GM18508 (cell line): ENCODE measurements around the gene PTGIR.

Experiments
- ATAC-seq: cut with Tn5 transposase; IDR thresholded peaks from one replicate; pipeline ENCODE4 v1.9.1; 2021; ENCODE audit warnings: moderate number of reproducible peaks; ENCODE audit not compliant: insufficient read depth, unreplicated experiment

The PTGIR gene

DNA sequence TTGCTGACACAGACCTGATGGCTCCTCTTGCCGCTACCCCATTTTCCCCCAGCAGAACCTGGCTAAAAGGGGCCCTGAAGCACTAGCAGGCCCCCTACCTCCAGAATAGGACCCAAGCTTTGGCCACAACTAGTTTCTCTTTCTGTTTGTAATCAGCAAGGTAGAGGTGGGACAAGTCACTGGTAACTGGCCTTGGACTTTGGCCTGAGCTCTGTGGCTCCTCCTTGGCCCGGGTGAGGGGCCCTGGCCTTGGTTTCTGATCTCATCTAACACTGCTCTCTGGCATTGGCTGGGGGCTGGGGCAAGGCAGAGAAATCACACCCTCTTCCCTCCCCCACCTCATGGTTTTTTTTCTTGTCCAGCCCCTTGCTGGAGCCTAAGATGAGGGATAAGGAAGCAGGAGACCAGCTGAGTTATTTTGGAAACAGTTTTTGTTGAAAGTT lies 21.7 kb downstream of the PTGIR start:
- no peak for ATAC-seq

DNA sequence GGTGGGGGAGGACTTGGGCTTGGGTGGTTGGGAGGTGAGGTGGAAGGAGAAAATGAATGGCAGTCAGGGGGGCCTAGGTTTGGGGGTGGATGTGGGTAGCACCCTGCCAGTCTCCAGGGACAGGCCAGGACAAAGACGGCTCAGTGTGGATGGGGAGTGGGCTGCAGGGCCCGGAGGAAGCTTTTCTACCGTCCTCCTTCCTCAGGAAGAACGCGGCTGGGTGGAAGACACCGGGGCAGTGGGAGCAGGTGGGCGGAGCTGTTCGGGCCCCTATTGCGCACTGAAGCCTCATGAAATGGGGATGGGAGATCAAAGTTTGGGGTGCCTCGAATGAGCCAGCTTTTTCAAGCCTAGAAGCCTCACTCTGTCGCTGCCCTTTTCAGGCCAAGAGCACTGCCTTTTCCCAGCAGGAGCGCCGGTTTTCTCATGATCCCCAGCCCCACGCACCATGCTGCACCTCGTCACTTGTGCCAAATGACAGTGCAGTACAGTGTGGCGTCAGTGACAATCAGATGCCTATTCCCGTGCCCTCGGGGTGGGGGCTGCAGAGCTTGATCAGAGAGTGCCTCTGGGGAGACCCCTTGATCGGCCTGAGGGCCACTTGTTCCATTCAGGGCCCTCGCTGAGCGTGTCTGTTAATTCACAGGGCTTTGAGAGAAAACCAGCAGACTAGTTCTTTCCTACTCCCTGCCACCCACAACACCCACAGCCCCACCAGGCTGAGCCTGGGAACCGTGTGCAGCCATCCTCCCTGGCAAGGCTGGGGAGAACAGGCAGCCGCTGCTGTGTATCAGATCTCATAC lies 22.3 kb downstream of the PTGIR start:
- no peak for ATAC-seq

DNA sequence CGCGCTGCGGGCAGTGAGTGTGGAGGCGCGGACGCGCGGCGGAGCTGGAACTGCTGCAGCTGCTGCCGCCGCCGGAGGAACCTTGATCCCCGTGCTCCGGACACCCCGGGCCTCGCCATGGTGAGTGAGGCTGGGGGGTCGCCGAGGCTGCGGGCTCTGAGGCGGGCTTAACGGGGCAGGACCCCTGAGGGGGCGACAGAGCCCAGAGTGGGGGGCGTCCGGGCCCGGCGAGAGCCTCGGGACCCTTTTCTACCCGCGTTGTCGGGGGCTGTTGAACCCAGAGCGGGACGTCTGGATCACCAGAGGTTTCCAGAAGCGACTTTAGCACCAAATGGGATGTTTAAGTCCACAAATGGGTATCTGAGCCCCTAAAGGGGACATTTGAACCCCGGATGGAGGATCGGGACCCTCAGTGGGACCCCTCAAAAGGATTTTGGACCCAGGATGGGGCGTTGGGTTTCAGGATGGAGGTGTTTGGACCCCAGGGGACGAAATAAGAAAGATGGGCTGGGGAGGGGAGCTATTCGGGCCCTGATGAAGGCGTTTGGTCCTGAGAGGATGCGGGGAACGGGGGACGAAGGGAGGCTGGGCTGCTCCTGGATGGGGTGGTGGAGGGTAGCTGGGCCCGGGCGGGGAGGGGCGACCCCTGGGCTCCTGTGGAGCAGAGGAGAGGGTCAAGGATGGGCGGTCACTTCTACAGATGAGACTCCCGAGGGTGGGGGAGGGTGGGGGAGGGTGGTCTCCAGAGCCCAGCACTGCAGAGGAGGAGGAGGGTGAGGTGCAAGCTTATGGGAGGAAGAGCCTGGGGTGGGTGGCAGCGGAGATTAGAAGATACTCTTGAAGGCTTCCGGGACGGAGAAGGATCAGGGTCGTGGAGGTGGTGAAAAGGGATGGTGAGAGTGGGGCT lies 23.3 kb downstream of the PTGIR start, which contains the start of gene CALM3:
Gene CALM3, plus strand, starts transcription at position 13 of the 907 bp plus-strand sequence. Its CDS starts 105 bp downstream, at position 118.
- ATAC-seq = no peak

DNA sequence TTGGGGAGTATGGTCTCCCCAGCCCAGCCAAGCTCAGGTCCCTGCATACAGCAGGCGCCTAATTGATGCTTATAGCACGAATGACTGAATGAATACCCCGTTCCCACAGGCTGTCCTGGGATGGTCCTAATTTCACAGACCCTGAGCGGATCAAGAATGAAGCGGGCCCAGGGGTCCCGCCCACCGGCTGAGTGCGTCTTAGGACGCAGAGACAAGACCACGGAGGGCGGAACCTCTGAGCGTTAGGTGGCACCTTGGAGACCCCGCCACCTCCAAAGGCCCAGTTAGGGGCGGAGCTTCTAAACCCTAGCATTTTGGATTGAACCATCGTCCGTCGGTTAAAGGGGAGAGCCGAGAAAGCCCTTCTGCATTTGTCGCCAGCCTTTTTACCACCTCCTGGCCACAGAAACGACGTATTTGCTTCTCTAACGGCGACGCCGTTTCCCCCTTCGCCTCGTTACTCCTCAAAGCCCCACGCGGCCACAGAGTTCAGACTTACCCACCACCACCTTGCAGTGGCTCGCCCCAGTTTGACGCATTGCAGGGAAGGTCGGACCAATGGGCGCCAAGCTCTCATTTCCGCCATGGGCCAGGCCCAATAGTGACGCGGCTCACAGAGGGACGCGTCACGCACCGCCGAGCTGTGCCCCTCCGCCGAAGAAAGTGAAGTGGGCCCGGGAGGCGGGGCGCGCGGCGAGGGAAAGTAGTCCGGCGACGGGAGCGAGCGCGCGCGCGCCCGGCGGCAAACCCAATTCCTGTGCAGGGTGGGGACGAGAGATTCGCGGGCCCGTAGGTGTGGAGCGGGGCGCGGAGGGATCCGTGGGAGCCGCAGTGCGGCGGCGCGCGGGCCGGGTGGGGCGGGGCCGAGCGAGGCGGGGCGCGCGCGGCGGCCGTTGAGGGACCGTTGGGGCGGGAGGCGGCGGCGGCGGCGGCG lies 24.2 kb downstream of the PTGIR start:
- peak; percentile 53 for ATAC-seq

DNA sequence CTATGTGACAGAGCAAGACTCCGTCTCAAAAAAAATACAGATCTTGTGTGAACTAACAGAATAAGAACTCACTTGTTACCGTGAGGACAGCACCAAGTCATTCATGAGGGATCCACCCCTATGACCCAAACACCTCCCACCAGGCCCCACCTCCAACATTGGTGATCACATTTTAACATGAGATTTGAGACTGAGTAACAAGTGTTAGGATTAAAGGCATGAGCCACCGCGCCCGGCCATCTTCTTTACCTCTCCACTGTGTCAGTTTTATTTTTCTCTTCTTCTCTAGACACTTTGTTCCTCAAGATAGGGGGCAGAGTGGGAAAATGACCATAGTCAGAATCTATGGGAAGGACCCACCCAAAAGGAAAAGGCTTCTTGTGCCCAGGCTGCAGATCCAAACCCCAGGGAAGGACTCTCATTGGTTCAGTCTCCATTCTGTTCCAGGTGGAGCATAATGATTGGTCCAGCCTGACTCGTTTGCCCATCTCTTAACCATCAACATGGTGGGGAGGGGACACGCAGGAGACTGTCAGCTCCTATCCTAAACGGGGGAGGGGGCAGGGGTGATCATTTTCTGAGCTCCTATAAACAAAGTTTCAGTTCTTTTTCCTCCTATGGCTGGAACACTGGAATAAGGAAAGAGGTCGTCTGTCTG lies 25.0 kb downstream of the PTGIR start:
- no peak for ATAC-seq

DNA sequence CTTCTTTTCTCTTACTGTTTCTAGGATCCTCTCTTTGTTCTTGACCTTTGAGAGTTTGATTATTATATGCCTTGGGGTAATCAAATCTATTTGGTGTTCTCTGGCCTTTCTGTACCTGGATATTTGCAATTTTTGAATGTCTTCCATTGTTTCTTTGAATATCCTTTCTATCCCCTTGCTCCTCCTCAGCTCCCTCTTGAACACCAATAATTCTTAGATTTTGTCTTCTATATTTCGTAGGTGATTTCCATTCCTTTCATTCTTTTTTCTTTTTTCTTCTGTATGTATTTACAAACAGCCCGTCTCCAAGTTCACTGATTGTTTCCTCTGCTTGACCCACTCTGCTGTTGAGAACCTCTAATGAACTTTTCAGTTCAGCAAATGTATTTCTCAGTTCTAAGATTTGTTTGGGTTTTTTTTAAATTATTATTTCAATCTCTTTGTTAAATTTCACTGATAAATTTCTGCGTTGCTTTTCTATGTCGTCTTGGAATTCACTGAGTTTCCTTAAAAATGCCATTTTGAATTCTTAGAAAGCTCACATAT lies 26.4 kb downstream of the PTGIR start:
- ATAC-seq = no peak

DNA sequence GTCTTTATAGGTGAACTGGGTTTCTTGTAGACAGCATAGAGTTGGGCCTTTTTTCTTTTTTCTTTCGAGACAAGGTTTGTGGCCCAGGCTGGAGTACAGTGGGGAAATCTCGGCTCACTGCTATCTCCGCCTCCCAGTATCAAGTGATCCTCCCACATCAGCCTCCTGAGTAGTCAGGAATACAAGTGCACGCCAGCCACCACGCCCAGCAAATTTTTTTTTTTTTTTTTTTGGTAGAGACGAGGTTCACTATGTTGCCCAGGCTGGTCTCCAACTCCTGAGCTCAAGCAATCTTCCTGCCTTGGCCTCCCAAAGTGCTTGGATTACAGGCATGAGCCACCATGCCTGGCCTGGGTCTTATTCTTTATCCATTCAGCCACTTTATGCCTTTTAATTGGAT lies 28.9 kb downstream of the PTGIR start:
- no peak for ATAC-seq

DNA sequence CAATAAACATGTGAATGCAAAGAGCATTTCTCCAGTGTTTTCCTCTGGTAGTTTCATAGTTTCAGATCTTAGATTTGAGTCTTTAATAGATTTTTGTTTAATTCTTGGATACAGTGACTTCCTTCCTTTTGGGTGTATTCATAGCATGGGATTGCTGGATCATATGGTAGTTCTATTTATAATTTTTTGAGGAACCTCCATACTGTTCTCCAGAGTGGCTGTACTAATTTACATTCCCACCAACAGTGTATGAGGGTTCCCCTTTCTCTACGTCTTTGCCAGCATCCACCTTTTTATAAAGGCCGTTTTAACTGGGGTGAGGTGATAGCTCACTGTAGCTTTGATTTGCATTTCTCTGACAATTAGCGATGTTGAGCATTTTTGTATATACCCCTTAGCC lies 33.0 kb downstream of the PTGIR start:
- no peak for ATAC-seq

DNA sequence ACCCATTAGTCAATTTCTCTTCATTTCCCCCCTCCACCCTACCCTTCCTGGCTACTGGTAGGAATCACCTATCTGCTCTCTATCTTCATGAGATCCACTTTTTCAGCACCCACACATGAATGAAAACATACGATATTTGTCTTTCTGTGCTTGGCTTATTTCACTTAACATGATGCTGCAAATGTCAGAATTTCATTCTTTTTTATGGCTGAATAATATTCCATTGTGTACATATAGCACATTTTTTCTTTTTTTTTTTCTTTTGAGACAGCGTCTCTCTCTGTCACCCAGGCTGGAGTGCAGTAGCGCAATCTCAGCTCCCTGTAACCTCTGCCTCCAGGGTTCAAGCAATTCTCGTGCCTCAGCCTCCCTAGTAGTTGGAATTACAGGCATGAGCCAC lies 33.6 kb downstream of the PTGIR start:
- no peak for ATAC-seq

DNA sequence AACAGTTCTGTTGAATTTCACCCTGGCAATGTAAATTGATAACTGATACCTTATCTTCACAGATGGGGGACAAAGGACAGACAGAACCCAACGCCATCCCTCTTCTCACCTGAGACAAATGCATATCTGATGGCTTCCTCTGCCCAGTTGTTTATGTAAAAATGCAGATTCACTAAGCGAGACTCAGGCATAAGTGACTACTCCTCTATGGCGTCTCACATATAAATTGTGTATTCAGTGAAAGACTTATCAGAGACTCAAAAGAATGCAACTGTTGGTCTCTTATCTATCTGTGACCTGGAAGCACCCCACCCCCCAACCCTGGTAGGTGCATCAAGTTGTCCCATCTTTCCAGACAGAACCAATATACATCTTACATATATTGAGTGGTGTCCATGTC lies 37.0 kb downstream of the PTGIR start:
- no peak for ATAC-seq

DNA sequence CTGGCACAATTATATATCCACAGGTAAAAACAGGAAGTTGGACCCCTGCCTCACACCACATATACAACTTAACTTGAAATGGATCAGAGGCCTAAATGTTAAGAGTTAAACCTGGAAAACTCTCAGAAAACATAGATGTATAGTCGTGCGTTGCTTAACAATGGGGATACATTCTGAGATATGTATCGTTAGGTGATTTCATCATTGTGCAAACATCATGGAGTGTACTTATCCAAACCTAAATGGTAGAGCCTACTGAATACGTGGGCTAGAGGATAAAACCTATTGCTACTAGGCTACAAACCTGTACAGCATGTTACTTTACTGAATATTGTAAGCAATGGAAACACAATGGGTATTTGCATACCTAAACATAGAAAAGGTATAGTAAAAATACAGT lies 38.6 kb downstream of the PTGIR start:
- no peak for ATAC-seq

DNA sequence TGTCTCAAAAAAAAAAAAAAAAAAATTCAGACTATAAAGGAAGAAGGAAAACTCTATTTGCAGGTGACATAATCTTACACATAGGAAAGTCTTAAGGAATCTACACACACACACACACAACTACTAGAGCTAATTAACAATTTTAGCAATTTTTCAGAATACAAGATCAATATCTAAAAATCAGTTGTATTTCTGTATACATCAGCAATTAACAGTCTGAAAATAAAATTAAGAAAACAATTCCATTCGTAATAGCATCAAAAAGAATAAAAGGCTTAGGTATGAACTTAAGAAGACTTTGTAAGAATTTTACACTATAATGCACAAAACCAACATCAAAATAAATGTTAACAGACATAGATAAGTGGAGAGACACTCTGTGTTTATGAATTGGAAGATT lies 39.4 kb downstream of the PTGIR start:
- ATAC-seq = no peak

DNA sequence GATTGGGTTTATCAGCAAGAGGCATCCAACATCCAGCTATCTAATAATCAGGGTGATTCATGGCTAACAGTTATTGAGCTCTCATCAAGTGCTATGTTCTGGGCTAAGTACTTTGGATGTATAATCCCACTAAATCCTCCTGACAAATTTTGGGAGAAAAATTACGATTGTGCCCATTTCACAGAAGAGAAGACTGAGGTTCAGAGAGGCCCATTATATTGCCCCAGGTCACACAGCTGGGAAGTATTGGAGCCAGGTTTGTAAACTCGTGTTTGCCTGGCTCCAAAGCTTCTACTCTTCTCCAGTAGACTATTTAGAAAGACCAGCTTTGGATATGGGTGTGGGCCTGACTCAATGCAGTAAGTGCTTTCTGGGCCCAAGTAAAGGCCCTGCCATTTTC lies 44.6 kb downstream of the PTGIR start:
- no peak for ATAC-seq

DNA sequence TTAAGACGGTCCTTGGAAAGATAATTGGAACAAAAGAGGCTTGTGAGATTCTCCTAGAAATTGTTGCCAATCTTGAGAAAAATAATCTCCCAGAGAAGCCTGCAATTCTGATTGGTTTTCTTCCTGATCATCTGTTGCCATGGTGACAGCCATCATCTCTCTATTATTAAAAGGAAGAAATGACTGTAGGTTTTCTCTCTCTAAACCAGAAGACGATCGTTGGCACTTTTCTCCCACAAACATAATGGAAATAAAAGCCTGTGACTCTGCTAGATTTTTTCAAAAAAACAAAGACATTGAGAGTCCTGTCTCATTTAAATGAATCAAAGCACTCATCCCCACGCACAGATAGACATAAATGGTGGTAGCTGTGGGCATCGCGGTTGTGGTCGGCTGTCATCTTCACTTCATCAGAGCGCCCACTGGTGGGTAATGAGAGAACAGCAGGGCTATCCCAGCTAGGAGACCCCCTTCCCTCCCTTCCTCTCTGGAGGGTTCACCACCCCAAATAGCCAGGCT lies 45.5 kb downstream of the PTGIR start:
- no peak for ATAC-seq

DNA sequence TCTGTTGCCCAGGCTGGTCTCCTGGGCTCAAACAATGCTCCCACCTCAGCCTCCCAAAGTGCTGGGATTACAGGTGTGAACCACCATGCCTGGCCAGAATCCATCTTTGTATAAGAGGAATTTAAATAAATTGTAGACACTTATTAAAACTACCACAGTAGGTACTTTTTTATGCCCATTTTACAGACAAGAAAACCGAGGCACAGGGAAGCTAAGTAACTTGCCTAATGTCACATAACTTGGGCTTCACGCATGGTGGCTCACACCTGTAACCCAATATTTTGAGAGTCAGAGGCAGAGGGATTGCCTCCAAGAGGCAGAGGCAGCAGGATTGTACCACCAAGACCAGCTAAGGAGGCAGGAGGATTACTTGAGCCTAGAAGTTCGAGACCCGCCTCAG lies 46.4 kb downstream of the PTGIR start:
- no peak for ATAC-seq

DNA sequence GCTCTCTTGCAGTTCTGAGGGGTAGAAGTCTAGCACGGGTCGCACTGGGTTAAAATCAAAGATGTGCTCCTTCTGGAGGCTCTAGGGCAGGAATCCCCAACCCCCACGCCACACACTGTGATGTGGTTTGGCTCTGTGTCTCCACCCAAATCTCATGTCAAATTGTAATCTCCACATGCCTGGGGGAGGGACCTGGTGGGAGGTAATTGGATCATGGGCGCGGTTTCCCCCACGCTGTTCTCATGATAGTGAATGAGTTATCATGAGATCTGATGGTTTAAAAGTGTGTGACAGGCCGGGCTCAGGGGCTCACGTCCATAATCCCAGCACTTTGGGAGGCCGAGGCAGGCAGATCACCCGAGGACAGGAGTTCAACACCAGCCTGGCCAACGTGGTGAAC lies 50.4 kb downstream of the PTGIR start:
- ATAC-seq = no peak

DNA sequence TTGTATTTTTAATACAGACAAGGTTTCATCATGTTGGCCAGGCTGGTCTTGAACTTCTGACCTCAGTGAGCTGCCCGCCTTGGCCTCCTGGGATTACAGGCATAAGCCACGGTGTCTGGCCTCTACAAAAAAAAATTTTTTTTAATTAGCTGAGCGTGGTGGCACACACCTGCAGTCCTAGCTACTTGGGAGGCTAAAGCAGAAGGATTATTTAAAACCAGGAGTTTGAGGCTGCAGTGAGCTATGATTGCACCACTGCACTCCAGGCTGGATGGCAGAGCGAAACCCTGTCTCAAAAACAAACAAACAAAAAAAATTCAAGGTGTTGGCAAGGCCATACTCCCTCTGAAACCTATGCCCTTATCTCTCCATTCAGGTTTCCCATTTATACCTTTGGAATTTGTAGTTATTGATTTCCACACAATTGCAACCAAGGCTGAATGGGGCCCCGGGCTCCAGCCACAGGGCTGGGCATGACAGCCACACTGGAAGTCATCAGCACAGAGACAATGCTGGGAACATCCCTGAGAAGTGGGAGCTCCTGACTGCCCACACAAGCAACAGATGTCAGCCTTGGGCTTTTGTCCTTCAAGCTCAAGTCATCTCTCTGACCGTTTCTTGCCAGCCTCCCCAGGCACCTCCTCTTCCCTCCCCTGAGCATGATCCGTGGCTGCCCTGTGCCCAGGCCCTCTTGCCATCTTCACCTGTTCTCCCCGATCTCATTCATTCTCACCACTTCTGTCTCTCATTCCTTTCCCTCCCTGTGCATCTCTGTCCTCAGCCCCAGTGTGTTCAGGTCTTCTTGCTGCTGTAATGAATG lies 51.0 kb downstream of the PTGIR start:
- no peak for ATAC-seq

DNA sequence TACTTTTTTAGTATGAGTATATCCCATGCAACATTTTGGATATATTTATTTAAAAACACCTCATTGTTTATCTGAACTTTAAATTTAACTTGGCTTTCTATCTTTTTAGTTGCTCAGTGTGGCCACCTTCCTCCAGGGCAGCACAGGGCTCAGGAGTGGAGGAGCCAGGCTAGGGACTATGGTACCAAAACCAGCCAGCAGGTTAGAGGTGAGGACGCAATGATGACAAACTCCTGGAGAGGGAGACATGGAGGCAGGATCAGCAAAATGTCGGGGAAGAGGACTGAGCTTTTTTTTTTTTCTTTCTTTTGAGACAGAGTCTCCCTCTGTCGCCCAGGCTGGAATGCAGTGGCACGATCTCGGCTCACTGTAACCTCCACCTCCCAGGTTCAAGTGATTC lies 53.4 kb downstream of the PTGIR start:
- ATAC-seq = no peak
